Heart left ventricle (tissue), 13 donors: ENCODE data around the gene TMEM203.

Experiments
- CTCF ChIP-seq, 12 donors: fragments of 200-600 bp; sonication (generic) in 4 of 12; IDR thresholded peaks; one replicate each; pipeline versions ENCODE4 v1.5.0 to v1.8.0; 2018 to 2022; ENCODE audit warnings: antibody characterized with exemption in 12 of 12, mild to moderate bottlenecking in 5 of 12
- POLR2A ChIP-seq, 2 donors: fragments of 450-650 bp; IDR thresholded peaks; one replicate each; pipeline ENCODE4 v1.6.1; 2017; ENCODE audit warnings: antibody characterized with exemption in 2 of 2, mild to moderate bottlenecking in 2 of 2, moderate library complexity in 2 of 2
- donor health status: ischemic (EF 13 %, LVEDD 7.1; RV severe dilation, severe dysfunction).
- donor health status: DM: no; HTN: yes; CAD: no.
- donor health status: DM: no; HTN: no; CAD: no.
- donor health status: ischemic (EF 25% LVEDD 6.9; RV normal size, moderate dysfunction).
- donor health status: ischemic (EF 25% LVEDD 5.7; RV mildly dilated, moderate dysfunction).
- donor health status: ischemic (EF 35%, LVEDD 5.7; RV mildly dilated, moderate dysfunction).
- donor health status: nonischemic (EF 11% LVEDD 7.7; RV severe dilation, severe dysfunction).
- donor health status: DM: yes; HTN: yes; CAD: no.
- donor health status: PGD.
- donor health status: ischemic (EF 29% LVEDD 5.4; RV normal size, mild dysfunction).
- donor health status: nonischemic (EF 23%, LVEDD 6.1; RV moderate dilation, normal function).

GRCh38 chr9:137179761-137180160 is 25.7 kb downstream of the TMEM203 start:
- TF ChIP-seq POLR2A (IDR thresholded peaks at IDR 0.05): no peak
- no peak for TF ChIP-seq CTCF (IDR thresholded peaks at IDR 0.05)
